Nephron progenitor cell (in vitro differentiated cells): Measurements from ENCODE around the gene GSE1.

Source experiments
- DNase-seq: peaks from one replicate; pipeline ENCODE4 v3.0.0; 2021
- H3K27ac Mint-ChIP-seq: 2 replicates; pipeline ENCODE4 v1.8.0; 2021; ENCODE audit warnings: mild to moderate bottlenecking, moderate library complexity, mixed read lengths
- H3K27me3 Mint-ChIP-seq: 2 replicates; pipeline ENCODE4 v1.8.0; 2021; ENCODE audit warnings: mild to moderate bottlenecking, low read depth, mixed read lengths; ENCODE audit not compliant: poor library complexity
- H3K36me3 Mint-ChIP-seq: 2 replicates; pipeline ENCODE4 v1.8.0; 2021; ENCODE audit warnings: low read depth, mixed read lengths
- H3K4me1 Mint-ChIP-seq: 2 replicates; pipeline ENCODE4 v1.8.0; 2021; ENCODE audit warnings: mixed read lengths
- H3K4me3 Mint-ChIP-seq: 2 replicates; pipeline ENCODE4 v1.8.0; 2021; ENCODE audit warnings: mild to moderate bottlenecking, moderate library complexity, mixed read lengths
- H3K9me3 Mint-ChIP-seq: 2 replicates; pipeline ENCODE4 v1.8.0; 2021; ENCODE audit warnings: mild to moderate bottlenecking, moderate library complexity, mixed read lengths
- TF ChIP-seq, protein P1 (sequence below): fragments of 200-600 bp; sonication (generic); IDR thresholded peaks from 2 replicates; pipeline ENCODE4 v1.5.0; 2021; ENCODE audit warnings: antibody characterized with exemption

The GSE1 gene

DNA sequence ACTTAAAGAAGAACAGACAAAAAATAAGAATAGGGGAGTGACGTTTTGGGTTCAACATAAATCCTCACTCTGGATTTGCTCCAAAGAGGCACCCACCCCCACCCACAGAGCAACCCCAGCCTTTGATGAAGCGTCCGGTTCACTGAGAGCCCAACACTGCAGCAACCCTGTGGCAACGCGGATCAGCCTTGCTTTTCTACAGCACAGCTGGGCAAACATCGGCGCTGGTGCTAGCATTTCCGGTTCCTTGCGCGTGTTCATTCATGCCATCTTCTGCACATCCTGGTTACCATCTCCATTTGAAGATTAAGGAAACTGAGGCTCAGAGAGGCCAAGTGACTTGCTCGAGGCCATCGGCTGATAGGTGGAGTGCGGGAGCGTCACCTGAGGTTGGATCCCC is 84.3 kb downstream of the GSE1 start:
- Mint-ChIP-seq H3K4me3 (no peak overlapping the region), H3K4me1 (no peaks in the 10 kb centered on the region), H3K36me3 (no peaks in the 10 kb centered on the region), H3K9me3 (no peaks in the 10 kb centered on the region), H3K27me3 (peaks cover 45% of the 10 kb centered on the region), H3K27ac (no peak overlapping the region)
- DNase-seq: no peak
- TF ChIP-seq, protein P1, sequence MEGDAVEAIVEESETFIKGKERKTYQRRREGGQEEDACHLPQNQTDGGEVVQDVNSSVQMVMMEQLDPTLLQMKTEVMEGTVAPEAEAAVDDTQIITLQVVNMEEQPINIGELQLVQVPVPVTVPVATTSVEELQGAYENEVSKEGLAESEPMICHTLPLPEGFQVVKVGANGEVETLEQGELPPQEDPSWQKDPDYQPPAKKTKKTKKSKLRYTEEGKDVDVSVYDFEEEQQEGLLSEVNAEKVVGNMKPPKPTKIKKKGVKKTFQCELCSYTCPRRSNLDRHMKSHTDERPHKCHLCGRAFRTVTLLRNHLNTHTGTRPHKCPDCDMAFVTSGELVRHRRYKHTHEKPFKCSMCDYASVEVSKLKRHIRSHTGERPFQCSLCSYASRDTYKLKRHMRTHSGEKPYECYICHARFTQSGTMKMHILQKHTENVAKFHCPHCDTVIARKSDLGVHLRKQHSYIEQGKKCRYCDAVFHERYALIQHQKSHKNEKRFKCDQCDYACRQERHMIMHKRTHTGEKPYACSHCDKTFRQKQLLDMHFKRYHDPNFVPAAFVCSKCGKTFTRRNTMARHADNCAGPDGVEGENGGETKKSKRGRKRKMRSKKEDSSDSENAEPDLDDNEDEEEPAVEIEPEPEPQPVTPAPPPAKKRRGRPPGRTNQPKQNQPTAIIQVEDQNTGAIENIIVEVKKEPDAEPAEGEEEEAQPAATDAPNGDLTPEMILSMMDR: no peak

DNA sequence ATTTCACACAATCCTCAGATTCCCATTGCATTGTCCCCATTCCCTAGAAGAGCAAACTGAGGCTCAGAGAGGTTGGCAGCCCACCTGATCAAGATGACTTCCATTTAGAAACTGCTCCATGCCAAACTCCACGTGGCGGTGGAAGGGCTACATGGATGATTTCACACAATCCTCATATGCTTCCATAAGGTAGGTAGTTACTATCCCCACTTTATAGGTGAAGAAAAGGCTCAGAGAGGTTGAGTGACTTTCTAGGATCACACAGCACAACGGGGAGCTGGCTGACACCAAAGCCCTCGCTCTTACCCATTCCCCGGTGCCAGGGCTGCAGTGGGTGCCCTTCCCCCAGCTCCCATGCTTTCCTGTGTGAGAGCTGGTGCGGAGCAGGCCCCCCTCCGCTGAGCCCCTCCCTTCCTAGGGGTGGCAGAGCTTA is 85.4 kb downstream of the GSE1 start:
- Mint-ChIP-seq H3K4me3 (no peak overlapping the region), H3K36me3 (no peaks in the 10 kb centered on the region), H3K27me3 (peaks cover 53% of the 10 kb centered on the region), H3K4me1 (no peaks in the 10 kb centered on the region), H3K27ac (no peak overlapping the region), H3K9me3 (no peaks in the 10 kb centered on the region)
- TF ChIP-seq, protein P1: no peak
- DNase-seq: no peak

DNA sequence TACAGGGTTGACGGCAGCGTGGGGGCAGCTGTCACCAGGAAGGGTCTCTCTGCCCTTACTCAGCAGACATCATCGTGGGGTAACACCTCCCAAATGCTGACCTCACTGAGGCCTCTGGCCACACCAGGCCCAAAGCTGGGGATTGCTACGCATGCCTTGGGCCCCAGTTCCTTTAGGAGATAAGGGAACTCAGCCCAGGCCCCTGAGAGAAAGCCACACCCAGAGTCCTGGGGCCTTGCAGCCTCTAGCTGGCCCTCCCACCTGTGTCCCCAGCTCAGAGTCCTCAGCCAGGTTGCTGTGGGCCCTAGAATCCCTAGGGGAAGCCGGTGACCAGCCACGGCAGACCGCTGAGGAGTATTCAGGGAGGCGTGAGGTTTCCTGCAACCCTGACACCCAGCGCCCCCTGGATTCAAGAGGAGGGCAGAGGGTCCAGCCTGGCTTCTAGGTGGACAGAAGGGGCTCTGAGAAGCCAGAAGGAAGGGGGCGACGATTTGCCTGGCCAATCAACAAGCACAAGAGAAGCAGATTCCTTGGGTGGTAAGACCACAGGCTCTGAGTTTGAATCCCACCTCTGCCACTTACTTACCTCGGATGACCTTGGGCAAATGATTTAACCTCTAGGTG is 85.9 kb downstream of the GSE1 start:
- TF ChIP-seq, protein P1: no peak
- no peaks in the 10 kb centered on the region for H3K36me3 Mint-ChIP-seq
- no peaks in the 10 kb centered on the region for H3K4me1 Mint-ChIP-seq
- DNase-seq: peak; percentile 28
- no peaks in the 10 kb centered on the region for H3K9me3 Mint-ChIP-seq
- no peak overlapping the region for H3K27ac Mint-ChIP-seq
- H3K27me3 Mint-ChIP-seq: peaks cover 50% of the 10 kb centered on the region
- no peak overlapping the region for H3K4me3 Mint-ChIP-seq

DNA sequence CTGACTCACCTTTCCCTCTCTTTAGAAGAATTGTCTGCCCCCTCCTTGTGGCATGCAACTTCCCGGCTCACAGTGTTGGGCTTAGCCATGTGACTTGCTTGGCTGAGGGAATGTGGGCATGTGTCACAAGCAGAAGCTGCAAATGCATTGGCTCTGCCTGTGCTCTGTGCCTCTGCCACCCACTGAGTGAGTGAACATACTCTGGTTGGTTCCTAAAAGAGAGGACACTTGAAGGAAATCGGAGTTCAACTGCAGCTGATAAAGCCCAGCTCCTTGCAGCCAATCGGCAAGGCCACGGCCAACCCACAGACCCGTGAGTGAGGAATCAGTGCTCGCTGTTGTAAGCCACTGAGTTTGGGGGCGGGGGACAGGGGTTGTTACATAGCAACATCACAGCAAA is 86.5 kb downstream of the GSE1 start:
- H3K9me3 Mint-ChIP-seq: no peaks in the 10 kb centered on the region
- H3K27me3 Mint-ChIP-seq: peaks cover 50% of the 10 kb centered on the region
- no peaks in the 10 kb centered on the region for H3K36me3 Mint-ChIP-seq
- H3K27ac Mint-ChIP-seq: no peak overlapping the region
- TF ChIP-seq, protein P1: no peak
- H3K4me3 Mint-ChIP-seq: no peak overlapping the region
- DNase-seq: no peak
- H3K4me1 Mint-ChIP-seq: no peaks in the 10 kb centered on the region

DNA sequence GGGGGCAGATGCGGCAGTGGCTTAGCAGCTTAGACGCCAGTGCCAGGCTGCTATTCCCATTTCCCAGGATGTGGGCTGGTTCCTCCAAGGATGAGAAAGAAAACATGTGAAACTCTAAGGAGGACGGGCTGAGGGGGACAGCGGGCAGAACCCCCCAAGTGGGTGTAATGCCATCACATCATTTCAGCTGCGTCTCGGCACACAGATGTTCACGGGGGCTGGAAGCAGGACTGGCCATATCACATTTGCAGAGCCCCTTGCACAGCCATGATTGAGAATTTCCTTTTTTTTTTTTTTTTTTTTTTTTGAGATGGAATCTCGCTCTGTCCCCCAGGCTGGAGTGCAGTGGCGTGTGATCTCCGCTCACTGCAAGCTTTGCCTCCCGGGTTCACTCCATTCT is 90.9 kb downstream of the GSE1 start:
- Mint-ChIP-seq H3K4me1 (peaks cover 8% of the 10 kb centered on the region), H3K9me3 (no peaks in the 10 kb centered on the region), H3K4me3 (no peak overlapping the region), H3K36me3 (peaks cover 4% of the 10 kb centered on the region), H3K27me3 (peaks cover 34% of the 10 kb centered on the region), H3K27ac (no peak overlapping the region)
- TF ChIP-seq, protein P1: no peak
- no peak for DNase-seq
